CD4-positive, alpha-beta T cell treated with Interleukin-15 for 4 hours (primary cell): ENCODE measurements around the gene DPYD.

Source experiments
- DNase-seq: peaks from one replicate; pipeline ENCODE4 v3.0.0-alpha.2; 2020; ENCODE audit warnings: low spot score

Gene DPYD

GRCh38 chr1:97143236-97143882 lies 777.5 kb downstream of the DPYD start:
- no peak for DNase-seq

DNA sequence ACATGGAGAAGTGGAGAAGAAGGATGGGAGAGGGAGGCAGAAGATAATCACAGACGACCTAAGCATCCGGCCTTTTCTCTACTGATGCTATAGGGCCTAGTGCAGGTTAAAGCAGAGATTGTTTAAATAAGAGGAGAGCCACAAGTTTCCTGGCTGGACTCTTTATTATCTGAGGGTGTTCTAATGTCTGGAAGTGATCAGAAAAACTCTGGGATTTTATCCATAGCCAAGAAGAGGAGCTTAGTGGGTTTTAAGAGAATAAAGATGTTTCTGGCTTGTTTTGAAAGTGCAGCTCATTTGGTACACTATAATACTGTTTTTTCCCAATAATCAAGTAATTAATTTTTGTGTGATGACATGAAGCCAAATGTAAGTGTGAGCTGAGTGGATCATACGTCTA lies 780.2 kb downstream of the DPYD start:
- no peak for DNase-seq

DNA sequence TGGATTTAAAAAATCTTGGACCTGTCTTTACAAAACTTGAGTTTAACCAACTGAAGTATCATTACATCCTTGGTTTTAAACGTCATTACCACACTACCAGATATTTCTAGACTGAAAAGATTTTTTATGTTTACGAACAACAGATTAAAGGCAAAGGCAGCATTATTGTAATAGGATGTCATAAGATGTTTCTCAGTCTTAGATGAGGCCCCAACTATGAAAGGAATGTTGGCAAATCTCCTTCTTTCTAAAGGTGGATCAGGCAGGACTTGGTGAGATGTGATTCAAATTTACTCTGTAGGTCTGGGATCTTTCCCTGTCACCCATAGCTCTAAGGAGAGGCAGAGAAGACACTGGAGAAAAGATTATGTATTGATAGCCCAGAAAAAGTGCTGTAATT lies 781.3 kb downstream of the DPYD start:
- DNase-seq = no peak

GRCh38 chr1:97138515-97139032 lies 782.3 kb downstream of the DPYD start:
- no peak for DNase-seq

GRCh38 chr1:97137862-97138514 lies 782.8 kb downstream of the DPYD start:
- peak; percentile 4 for DNase-seq

DNA sequence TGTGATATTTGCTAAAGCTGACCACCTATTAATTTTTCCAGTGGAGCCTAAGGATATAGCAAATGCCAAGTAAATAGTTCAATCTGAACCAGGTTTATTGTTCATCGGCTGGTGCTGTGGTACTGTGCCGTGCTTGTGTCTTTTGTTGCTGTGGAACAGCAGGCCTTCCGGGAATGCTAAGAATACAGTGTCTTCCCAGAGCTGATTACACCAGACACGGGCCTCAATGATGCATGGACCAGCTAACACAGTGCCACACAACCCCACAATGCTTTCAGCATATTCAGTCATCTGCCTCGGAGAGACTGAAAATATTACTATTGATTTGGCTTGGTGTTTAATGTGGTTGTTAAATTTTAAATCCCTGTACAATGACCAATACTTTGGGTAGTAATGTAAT lies 783.8 kb downstream of the DPYD start:
- DNase-seq = no peak

DNA sequence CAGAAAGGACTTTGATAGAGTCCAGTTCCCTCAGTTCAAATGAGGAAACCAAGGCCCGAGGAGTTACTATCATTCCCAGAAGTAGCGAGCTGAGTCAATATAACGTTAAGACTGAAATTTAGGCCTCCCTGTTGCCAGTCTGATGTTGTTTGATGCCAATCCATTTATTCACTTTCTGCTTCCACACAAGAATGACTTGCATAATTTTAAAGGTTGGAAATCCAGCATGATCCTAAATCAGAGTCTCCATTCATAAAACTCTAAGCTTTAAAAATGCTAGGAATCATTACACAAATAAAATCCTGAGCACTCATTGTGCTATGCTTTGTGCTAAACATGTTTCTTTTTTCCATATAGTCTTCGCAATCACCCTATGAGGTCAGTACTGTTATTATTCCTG lies 784.9 kb downstream of the DPYD start:
- DNase-seq = no peak

DNA sequence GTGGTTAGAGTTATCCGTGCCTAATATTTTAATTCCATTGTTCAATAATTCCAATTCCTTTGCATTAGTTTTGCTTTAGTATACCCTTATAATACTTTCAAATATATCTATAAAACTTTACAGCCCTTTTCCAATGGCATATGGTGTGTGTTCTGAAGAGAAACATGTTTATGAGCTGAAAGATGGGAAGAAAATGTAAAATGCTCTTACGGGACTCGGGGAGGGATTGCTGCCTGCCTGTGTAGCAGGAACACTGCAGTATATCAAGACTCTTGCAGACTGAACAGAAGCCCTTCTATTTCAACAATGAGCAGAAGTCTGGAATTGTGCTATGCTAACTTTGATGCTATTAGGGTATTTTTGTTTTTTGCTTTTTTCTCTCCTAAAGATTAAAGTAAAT lies 792.4 kb downstream of the DPYD start:
- DNase-seq = no peak

GRCh38 chr1:97123717-97124431 lies 797.0 kb downstream of the DPYD start:
- DNase-seq = no peak

DNA sequence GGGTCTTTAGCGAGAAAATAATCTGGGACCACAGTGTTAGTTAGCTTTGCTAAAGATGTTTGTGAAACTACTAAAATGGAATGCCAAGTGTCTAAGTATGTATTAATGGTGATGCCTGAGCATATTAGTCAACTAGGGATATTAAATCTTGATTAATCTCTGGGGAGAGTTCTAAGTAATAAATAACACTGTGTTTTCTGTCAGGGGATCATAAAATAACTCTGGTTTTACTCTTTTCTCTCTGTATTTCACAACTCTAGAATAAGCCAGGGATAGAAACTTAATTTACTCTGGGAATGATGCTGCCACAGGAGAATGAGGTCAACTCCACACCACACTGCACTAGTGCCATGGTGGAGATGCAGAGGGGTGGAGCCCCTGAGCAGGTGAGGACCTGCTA lies 800.0 kb downstream of the DPYD start:
- DNase-seq = no peak

DNA sequence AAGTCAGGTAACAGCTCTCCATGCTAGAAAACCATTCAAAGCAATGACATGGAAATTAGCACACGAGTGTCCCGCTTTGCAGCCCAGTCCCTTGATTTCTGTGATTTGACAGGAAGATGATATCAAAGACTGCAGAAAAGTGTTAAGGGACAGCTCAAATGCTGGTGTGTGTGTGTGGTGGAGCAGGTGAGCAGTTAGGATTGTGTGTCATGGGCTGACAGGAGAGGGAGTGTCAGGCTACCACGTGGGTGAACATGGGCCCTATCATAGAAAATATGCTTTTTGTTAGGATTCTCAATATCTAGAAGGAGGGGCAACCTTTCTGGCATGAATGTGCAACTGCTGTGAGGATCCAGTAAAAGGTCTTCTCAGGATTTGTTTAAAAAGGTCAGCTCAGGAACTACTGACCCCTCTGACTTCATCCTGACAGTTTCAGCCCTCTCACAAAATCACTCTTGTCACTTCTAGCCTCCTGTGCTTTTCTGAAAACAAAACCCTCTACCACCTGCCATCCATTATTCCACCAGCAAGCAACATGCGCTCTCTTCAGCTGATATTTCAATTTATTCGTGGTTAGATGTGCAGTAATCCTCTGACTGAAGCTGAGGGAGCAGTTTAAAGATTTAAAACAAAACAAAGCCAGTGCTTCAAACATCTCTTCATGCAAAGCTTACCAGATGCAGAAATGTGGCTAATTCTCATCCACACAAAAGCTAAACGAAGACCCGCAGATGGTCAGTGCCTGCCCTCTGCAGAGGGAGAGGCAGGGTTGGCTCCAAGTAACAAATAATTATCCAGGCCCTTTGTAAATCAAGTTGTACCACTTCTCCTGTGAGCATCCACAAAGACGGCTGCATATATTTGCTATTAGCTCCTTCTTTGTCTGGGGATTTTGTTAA lies 801.3 kb downstream of the DPYD start:
- no peak for DNase-seq

- DNase-seq = no peak
These were observed 806.0 kb downstream of the DPYD start for GRCh38 chr1:97114842-97115241.

- no peak for DNase-seq
These were observed 808.4 kb downstream of the DPYD start for GRCh38 chr1:97112442-97112841.

GRCh38 chr1:97108179-97108578 lies 812.7 kb downstream of the DPYD start:
- DNase-seq = no peak

- no peak for DNase-seq
These were observed 815.3 kb downstream of the DPYD start for GRCh38 chr1:97105531-97105930.

GRCh38 chr1:97101509-97101908 lies 819.3 kb downstream of the DPYD start:
- DNase-seq = no peak

DNA sequence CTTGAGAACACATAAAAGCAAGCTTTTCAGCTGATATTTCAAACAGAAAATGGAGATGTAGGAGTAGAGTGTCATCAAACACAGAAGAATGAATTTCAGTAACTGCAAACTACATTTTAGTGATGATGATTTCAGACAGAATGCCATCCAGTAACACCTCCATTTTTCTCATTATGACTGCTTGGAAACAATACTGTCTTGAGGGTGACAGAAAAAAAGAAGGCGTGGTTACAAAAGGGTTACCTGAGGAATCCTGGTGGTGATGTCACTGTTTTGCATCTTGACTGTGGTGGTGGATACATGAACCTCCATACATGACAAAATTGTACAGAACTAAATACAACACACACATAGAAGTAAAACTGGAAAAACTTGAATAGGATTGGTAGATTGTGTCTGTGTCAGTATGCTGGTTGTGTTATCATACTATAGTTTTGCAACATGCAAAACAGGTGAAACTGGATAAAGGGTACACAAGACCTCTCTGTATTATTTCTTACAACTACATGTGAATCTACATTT lies 823.4 kb downstream of the DPYD start:
- no peak for DNase-seq

DNA sequence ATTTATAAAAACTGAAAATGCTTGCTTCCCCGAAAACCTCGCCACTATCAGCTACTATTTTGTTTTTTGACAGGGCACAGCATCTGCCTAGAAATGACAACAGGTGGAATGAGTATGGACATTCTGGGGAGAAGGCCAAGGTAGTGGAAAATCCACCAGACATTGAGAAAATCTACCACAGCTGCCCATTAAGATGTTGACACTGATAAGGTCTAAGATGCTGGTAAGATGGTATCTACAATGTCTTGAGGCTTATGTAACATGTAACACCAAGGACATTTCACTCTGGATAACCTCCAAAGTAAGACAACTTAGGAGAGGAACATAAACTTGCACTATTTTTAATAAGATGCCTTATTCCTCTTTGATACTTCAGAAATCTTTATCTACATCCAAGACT lies 825.1 kb downstream of the DPYD start:
- no peak for DNase-seq

DNA sequence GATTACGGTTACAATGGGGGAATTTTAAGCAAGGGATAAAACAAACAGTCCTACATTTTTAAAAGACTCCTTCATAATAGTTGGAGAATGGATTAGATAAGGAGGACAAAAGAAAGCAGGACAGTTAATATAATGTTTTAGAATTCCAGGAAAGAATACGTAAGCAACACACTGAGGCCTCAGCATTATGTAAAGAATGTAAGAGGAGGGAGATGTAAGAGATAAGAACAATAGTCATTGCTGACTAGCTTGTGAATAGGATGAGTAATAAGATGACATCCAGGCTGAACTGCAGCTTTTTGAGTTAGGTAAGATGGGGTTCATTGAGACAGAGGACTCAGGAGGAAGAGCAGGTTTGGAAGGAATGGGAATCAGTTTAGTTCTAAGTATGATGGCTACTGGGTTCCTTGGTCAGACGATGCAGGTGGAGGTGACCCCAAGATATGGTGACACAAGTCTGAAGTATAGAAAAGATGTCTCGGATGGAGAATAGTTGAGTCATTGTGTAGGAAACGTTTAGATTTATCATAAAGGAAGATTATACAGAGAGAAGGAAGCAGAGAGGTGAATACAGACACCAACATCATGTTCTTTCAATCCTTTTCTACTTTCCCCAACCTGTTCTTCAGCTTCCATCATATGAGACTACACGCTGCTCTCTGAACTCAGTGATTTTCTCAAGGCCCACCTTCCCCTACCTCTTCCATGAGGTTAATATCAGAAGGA lies 826.4 kb downstream of the DPYD start:
- no peak for DNase-seq

GRCh38 chr1:97093741-97094140 lies 827.1 kb downstream of the DPYD start:
- no peak for DNase-seq

DNA sequence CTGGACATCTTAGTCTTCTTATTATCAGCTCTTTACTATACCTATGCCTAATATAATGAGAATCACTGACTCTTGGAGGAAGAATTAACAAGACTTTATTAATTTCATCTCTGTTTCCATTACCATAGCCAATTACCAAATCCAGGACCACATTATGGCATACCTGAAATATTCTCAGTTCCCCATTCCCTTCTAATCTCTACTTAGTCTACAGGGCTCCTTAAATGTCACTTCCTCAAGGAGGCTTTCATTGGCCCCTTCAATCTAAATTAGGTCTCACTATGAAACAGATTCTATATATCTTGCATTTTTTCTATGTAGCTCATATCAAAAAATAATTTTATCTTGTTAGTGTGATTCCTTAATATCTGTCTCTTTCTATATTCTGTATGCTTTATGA lies 828.0 kb downstream of the DPYD start:
- no peak for DNase-seq
